Activated CD8-positive, alpha-beta memory T cell treated with anti-CD3 and anti-CD28 coated beads for 1 hour (primary cell): ENCODE measurements around the gene ABHD2.

ENCODE experiments used
- DNase-seq, 2 donors: peaks; one replicate each; pipeline ENCODE4 v3.0.0-alpha.2; 2020; ENCODE audit warnings: low read depth in 1 of 2; ENCODE audit errors: extremely low read depth in 1 of 2

ABHD2 gene

DNA sequence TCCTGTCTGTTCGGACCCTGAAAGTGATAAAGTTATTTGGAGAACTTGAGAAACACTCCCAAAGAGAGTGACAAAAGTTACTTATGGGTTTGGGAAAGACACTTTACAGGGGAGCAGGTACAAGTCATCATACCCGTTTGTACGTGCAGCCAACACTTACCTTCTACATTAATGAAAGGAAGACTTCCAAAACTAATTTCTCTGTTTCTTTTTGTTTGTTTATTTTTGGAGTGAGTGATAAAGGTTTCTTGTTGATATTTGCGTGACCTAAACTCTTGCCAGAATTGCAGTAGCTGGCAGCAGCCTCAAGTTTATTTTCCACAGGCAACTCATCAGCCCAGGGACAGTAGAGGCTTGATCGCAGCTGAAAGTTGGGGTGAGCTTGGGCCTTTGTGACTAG, 8.4 kb downstream of the ABHD2 start:
- no peak for DNase-seq

DNA sequence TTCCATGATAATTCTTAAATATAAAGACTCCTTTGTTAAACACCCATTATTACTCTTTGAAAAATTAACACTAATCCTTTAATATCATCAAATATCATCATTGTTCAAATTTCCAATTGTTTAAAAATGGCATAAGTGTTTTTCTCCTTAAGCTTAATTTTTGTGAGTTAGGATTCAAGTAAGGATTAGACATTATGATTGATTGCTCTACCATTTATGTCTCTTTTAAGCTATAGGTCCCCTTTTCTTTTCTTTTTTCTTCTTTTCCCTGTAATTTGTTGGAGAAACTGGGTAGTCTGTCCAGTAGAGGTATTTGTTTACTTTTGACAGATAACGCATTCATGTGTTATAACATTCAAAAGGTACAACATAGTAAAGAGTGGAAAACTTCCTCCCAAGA, 9.1 kb downstream of the ABHD2 start:
- DNase-seq = no peak

DNA sequence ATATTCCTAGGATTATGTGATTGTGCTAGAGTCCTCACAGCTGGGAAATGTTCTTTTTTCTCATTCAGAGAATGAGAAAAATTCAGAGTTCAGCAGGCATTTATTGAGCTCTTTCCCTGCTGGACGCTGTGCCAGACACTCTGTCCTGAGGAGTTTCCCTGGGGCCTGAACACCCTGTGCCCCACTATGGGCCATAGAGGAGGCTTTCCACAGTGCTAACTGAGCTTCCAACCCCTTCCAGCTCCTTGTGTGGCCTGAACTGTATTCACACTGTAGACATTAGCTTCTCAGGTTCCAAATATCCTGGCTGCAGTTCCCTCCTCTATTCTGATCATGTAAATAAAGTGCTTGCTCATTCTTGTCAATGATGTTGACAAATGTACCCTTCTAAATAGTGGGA, 10.0 kb downstream of the ABHD2 start:
- no peak for DNase-seq

DNA sequence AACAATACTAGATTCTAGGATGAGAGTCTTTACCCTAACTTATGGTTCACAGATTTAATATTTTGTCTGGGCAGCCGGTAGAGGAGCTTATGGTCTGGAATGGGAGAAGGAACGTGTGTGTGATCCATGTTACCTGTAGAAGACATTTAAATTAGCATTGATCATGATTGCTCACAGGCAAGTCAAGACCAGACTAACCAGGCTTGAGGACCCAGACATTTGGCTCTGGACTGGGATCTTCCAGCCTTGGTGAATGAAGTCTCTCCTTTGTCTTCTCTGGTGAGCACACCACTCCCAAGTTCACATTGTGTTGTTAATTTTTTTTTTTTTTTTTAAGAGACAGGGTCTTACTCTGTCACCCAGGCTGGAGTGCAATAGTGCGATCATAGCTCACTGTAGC, 11.7 kb downstream of the ABHD2 start:
- no peak for DNase-seq

DNA sequence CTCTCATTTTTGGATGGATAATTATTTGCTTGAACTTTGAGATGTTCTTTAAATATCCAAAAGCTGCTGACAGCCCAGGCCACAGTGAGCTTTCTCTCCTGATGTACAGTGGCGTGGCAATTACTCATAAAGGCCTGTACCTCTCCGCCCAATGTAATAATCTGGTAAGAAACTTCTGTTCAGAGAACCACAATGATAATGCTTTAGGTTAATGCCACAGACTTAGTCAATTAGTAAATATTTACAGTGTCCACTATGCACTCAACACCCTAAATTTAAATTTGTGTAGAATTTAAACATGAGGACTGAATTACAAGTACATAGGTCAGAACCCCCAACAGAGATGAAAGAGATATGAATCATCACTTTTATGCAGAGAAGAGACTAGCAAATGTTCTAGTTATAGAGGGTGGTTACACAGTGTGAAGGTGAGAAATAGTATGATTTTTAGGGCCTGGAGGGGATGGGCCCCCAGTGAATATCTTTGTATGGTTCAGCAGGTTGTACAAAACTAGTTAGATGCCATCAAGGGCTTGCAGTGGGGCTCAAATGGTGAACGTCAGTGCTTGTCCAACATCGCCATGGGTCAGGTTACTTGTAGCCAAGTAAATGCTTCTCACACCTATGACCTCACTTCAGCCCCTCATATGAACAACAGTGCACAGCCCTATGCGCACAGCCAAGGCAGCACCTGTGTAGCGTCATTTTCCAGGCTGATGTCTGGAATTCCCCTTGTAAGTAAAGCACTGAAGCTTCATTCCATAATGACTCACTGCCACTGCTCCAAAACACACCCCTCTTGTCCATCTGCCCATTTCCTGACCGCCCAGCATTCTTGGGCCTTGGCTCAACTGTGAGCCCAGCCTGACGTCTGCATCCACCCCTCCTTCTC, 13.3 kb downstream of the ABHD2 start:
- no peak for DNase-seq

DNA sequence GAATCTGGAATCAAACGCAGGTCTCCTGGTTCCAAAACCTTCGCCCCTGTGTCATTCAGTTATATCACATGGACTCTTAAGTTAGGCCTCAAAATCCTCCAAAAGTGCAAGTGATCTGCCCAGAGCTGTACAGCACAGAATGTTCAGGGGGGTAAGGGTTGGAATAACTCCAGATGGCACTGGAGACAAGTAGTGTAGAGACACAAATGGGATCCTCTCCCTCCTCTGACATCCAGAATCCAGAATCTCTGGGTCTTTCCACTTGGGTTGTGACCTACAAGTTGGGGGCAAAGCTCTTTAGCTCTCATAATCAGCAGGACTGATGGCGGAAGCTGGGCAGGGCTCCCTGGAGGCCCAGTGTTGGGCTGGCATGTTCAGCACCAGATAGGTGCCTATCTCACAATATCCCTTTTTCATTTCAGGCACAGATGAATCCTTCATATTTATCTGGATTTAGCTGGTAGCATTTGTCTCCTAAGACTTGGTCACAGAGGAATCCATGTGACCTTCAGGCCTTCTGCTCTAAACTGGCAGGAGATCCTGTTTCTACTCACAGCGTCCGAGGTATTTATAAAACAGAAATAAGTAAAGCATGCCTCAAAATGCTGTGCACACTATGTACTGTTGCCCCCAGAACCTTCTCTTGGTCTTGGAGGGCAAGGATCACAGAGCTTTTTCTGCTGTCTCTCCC, 15.4 kb downstream of the ABHD2 start:
- no peak for DNase-seq

DNA sequence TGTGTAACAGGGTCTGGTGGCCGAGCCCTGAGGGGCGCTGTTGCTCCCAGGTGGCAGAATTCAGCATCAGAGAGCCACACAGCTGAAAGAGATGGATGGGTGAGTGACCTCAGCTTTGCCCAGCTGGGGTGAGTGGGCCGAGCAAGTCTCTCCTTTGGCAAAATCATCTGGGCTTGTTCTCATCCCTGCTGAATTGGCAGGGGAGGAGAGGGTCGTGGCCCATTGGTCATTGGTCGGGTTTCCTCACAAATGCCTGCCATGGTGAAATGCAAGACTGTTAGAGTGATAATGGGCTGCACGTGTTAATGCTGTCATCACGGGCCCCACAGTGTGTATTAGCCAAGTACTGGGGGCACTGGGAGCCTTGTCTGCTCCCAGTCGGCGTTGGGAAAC, 15.9 kb downstream of the ABHD2 start:
- DNase-seq = no peak

DNA sequence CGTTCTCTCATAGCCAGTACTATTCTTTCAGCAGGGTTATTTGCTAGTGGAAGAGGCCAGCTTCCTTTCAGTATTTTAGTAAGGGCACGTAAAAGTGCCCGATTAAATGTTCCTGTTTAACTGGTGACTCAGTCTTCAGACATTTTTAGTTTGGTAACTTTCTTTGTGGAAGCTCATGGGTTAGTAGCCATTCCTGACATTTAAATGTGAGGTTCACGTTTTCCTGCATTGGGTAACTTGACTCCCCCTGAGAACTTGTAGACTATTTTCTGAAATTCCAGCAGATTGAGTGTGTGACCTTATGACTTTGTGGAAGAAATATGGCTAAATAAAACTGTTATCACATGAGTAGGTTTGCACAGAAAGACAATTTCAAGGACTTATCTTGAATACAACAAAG, 16.9 kb downstream of the ABHD2 start:
- DNase-seq = no peak

DNA sequence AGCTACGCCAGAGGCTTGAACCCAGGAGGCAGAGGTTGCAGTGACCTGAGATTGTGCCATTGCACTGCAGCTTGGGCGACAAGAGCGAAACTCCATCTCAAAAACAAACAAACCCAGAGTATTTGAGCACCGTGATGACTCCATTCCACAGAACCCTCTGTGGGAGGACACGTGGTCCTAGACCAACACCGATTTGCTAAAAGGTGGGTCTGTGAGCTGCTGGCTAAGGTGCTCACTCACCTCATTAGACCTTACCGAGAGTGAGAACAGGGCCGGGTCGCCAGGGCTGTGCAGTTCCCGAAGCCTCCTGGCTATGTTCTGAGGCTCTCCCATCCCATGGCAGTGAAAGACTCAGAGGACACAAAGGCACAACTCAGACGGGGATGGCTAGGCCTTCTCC, 17.9 kb downstream of the ABHD2 start:
- DNase-seq = no peak

DNA sequence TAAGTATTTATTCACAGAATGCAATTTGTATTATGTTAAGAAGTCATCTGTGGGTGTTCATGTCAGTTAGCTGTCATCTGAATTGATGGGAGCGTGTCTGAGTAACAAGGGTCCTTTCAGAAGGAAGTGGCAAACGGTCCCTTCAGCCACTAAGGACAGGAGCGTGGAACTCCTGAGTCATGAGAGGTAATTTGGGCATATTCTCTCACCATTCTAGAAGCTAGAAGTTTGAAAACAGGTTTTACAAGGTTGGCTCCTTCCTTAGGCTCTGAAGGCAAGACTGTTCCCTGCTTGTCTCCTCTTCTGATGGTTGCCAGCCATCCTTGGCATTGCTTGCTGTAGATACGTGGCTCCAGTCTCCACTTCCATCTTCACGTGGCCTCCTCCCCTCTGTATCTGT, 19.7 kb downstream of the ABHD2 start:
- no peak for DNase-seq

DNA sequence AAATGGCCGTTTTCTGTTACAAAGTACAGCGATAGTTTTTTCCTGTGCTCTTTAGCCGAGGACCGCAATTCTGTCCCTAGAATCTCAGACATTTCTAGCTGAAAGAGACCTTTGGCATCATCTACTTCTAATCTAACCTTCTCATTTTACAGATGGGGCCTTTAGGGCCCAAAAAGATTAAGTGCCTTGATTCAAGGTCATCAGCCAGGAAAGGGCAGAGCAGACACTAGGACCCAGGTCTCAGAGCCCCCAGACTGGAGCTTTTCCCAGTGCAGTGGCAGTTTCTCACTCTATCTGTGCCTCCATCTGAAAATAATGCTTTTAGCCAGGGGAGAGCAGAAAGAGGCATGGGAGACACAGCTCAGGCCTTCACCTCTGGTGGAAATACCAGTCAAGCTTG, 20.6 kb downstream of the ABHD2 start:
- no peak for DNase-seq

DNA sequence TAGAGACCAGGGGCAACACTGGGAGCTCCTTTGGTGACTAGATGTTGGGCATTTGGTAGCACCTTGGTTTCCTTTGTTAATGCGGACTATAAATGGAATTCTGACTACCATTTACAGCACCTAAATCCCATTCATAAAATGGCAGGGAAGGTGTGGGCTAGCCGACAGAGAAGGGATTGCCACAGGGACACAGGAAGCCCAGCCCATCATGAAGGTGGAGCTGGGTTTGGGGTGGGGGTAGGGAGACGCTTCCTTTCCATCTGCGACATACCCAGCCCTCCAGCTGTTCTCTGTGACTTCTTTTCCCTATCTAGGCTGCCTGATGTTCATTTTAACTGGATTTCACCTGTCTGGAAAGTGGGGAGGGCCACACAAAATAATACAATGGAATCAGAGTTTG, 21.0 kb downstream of the ABHD2 start:
- no peak for DNase-seq

DNA sequence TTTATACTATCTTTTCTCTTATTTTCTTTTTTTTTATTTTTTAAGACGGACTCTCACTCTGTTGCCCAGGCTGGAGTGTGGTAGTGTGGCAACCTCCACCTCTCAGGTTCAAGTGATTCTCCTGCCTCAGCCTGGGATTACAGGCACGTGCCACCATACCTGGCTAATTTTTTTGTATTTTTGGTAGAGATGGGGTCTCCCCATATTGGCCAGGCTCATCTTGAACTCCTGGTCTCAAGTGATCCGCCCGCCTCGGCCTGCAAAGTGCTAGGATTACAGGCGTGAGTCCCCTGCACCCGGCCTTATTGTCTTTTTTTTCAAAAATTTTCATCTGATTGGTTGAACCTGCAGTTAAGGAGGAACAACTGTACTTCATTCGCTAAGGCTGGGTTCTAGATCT, 21.8 kb downstream of the ABHD2 start:
- DNase-seq = no peak

DNA sequence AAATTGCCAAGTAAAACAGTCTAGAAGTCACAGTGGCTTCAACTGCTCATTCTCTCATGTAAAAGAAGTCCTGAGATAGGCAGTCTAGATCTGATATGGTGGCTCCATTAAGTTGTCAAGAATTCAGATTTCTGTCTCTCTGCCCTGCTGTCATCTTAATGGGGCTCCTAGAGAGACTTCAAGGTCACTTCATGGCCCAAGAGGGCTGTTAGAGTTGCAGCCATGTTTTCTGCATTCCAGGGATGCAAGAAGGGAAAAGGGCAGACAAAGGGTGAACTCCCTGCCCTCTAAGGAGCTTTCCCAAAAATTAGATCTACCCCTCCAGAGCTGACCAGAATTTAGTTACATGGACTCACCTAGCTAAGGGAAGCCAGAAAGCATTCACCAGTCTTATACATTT, 23.1 kb downstream of the ABHD2 start:
- DNase-seq = no peak

DNA sequence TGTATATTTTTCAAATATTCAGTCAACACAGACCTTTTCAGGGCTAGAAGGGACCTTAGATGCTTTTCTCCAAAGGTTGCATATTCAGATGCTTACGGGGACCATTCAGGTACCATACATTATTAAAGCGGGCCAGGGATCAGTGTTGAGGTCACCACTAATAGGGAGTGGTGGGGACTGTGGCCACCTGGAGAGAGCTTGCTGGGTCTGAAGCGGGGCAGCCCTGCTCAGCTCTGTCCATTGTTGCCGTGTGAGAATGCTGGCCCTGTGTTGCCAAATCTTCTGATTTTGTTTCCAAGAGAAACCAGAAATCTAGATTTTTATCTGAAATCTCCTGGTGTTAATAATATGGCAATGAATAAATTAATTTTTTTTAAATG, 23.7 kb downstream of the ABHD2 start:
- no peak for DNase-seq

DNA sequence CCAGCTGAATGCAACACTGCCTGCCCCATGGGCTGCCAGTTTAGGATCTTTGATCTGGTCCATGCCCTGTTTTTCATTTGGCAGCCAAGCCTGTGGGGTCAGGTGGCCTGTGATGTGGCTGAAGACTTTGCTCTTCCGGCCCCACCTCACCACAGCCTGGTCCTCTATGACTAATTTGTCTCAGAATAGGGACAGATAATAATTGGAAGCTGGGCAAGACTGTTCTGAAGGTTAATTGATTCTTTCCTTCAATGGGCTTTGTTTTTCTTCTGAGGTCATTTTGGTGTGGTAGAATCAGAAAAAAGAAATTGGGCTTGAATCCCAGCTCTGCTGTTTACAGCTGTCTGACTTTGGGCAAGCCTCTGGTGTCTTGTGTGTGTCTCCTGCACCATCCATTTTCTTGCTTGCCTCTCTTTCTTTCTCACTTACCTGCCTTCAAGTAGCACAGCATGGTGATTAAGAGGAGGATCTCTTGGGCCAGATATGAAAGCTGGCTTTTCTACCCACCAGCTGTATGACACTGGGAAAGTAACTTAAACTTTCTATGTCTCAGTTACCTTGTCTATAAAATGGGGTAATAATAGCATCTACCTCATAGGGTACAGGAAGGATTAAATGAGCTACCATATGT, 24.2 kb downstream of the ABHD2 start:
- no peak for DNase-seq

DNA sequence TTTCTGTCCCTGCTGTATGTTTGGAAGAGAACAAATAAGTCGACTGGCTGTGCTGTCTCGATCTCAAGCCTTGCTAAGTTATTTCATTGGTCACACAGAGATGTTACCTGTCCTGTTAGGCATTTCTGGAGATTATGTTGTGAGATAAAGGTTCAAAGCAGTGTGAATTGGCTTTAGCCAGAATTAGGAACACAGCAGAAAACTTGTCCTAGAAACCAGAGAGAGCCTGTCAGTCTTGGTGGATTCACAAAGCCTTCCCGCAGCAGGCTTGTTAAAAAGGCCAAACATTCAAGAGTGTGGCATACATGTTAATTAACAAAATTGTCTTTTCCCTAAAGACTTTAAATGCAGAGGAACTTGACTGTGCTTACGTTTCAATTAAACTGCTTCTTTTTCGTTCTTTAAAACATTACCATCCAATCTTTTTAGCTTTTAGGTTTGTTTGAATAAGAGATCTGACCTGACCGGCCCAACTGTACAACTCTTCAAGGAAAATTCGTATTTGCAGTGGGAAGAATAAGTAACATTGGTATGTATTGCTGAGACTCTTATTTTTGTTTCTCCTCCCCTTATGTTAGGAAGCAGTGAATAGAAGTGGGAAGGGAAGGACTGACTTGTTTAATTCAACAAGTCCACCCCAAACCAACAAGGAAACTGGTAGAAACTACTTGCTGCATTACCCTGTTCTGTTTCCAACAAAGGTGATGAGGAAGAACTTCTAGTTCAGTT, 25.2 kb downstream of the ABHD2 start:
- no peak for DNase-seq

DNA sequence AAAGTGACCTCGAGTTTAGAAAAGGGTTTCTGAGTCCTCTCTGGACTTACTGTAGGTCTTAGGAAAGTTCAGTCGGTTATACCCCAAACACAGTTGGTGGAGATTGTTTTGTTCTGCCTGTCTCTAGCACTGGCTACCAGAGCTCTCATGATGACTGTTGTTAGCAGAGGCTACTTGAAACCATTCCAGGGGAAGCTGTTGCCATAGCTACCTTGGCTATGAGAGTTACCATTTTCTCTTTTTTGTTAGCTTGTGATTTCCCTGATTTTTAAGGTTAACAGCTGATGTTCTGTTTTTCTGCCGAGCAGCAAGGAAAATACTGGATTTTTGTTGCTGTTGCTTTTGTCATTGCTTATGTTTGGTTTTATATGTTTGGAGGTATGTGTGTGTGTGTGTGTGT, 26.7 kb downstream of the ABHD2 start:
- DNase-seq = no peak

DNA sequence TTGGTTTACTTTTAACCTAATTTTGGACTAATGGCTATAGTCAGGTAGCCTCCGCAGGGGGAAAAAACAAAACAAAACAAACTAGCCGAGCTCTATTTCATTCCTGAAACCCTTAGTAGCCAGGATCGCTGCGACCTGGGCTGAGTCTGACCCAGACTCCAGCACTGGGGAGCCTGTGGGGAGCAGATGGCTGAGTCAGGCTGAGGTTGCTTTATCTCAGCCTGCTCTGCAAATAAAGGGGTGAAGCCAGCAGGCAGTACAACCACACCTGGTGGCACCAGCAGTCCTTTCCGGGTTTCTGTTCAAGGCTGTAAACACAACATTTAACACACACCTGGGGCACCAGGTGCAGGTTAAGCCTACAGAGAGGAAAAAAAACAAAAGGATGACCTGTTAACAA, 27.3 kb downstream of the ABHD2 start:
- DNase-seq = no peak

DNA sequence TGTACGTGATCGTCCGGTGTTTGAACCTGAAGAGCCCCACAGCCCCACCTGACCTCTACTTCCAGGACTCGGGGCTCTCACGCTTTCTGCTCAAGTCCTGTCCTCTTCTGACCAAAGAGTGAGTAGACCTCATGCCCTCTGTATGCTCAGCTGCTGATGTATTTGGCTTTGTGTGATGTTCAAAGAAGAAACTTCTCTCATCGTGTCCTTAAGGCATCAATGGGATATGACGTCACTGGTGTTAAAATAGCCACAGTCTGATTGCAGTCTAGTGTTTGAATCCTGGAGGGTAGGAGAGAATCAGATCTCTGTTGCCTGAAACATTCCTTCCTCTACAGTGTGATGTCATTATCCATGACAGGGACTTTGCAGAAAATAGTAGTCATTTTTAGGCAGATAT, 28.1 kb downstream of the ABHD2 start:
- no peak for DNase-seq

DNA sequence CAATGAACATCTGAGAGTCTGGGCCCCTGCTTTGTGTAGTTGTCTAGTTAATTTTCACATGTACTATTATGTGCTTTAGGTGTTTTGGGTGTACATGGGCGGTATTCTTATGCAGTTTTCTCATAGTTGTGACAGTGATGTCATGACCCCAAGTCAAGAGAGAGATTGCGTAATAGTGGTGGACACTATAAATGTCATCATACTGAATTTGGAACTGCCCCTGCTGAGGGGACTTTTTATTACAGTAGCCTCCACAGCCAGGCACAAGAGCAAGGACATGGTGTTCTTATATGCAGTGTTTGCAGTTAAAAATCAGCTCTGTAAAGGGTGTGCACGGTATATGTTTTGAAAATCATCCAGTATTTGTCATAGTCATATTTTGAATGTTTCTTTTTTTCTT, 29.5 kb downstream of the ABHD2 start:
- no peak for DNase-seq
